ENCODE data around the gene GPR25.

Gene GPR25

GRCh38 chr1:200923601-200924000, 50.8 kb downstream of the GPR25 start:
- H3K4me1 ChIP-seq (ENCODE audit: control insufficient read depth, insufficient read depth, low read depth, low read length): no peaks in the 10 kb centered on the region
- H3K27ac ChIP-seq (ENCODE audit: low read length, poor library complexity, severe bottlenecking): no peak overlapping the region
- H3K9me3 ChIP-seq (ENCODE audit: control insufficient read depth, low read length): no peaks in the 10 kb centered on the region
- H2AK5ac ChIP-seq (ENCODE audit: low read length, severe bottlenecking): no peak overlapping the region
- no peak overlapping the region for H3K14ac ChIP-seq (ENCODE audit: low read length in 2 of 2)
- H2AFZ ChIP-seq (ENCODE audit: low read depth, low read length): no peak overlapping the region
- no peak overlapping the region for H3K4me2 ChIP-seq (ENCODE audit: low read length, poor library complexity, severe bottlenecking)
- H3K36me3 ChIP-seq (ENCODE audit: control insufficient read depth in 1 of 2, insufficient read depth in 2 of 2, low read depth in 1 of 2, low read length in 2 of 2): no peaks in the 10 kb centered on the region
- H3K27me3 ChIP-seq (ENCODE audit: control insufficient read depth in 1 of 2, insufficient read depth in 1 of 2, low read length in 2 of 2): peaks cover 0 to 47% of the 10 kb centered on the region in 2 experiments
- H2BK120ac ChIP-seq (ENCODE audit: low read depth, low read length): no peak overlapping the region
- no peaks in the 10 kb centered on the region for H3K79me1 ChIP-seq (replicated peaks; ENCODE audit: low read length, poor library complexity, severe bottlenecking)
- H3K18ac ChIP-seq (ENCODE audit: low read depth in 1 of 2, low read length in 2 of 2): no peak overlapping the region
- H2BK5ac ChIP-seq (ENCODE audit: low read depth, low read length, poor library complexity, severe bottlenecking): no peak overlapping the region
- no peak overlapping the region for H3K9ac ChIP-seq (ENCODE audit: low read length)
- H4K8ac ChIP-seq (ENCODE audit: low read length): no peak overlapping the region
- no peak overlapping the region for H2BK15ac ChIP-seq (ENCODE audit: low read depth, poor library complexity, severe bottlenecking)
- no CpG with 5 or more reads among the region's 1 CpG for WGBS
- no peak overlapping the region for H3K4me3 ChIP-seq (ENCODE audit: insufficient read depth in 1 of 2, low read depth in 1 of 2, low read length in 2 of 2)
- H3K4ac ChIP-seq (ENCODE audit: low read depth in 1 of 2, low read length in 2 of 2): no peak overlapping the region
- no peak overlapping the region for H4K91ac ChIP-seq (ENCODE audit: low read length)
- H2BK12ac ChIP-seq (ENCODE audit: low read length in 2 of 2): no peak overlapping the region
- no peak for DNase-seq
- H3K23ac ChIP-seq (ENCODE audit: low read length in 2 of 2): no peak overlapping the region
